Ovary (tissue), 9 donors: ENCODE measurements around the gene CORO6. TPM values are rescaled to one million over a fixed set of nuclear protein-coding genes. Genes with fewer than 3 reads are reported as not detected.

ENCODE experiments used
- DNase-seq, 5 donors: peaks; one replicate each; pipeline ENCODE4 v3.0.0-alpha.2; 2019 to 2020
- H3K27ac ChIP-seq, 2 donors: fragments of 200-600 bp; one replicate each; pipeline versions ENCODE4 v1.5.1 to v1.8.0; 2019 to 2022
- H3K27me3 ChIP-seq: fragments of 200-600 bp; one replicate; pipeline ENCODE4 v1.8.0; 2022
- H3K36me3 ChIP-seq: fragments of 200-600 bp; sonication (generic); one replicate; pipeline ENCODE4 v1.5.1; 2019
- H3K4me1 ChIP-seq: one replicate; pipeline ENCODE4 v1.8.1; 2013; ENCODE audit warnings: mild to moderate bottlenecking, moderate library complexity; ENCODE audit not compliant: insufficient read depth
- H3K4me3 ChIP-seq: fragments of 200-600 bp; sonication (generic); one replicate; pipeline ENCODE4 v1.5.1; 2017
- H3K9me3 ChIP-seq, 2 donors: fragments of 200-600 bp in 1 of 2; sonication (generic) in 1 of 2; one replicate each; pipeline versions ENCODE4 v1.5.1 to v1.8.1; 2013 to 2019; ENCODE audit warnings: mild to moderate bottlenecking in 1 of 2, moderate library complexity in 1 of 2
- CTCF ChIP-seq, 3 donors: fragments of 450-650 bp in 2 of 3; fragments of 200-600 bp in 1 of 3; IDR thresholded peaks; one replicate each; pipeline versions ENCODE4 v1.5.1 to v1.8.0; 2016 to 2022; ENCODE audit warnings: antibody characterized with exemption in 3 of 3, mild to moderate bottlenecking in 1 of 3
- EP300 ChIP-seq: sonication (generic); formaldehyde crosslinking; IDR thresholded peaks from one replicate; pipeline ENCODE4 v1.6.1; 2017; ENCODE audit warnings: antibody characterized with exemption
- POLR2A ChIP-seq: fragments of 450-650 bp; IDR thresholded peaks from one replicate; pipeline ENCODE4 v1.6.1; 2017; ENCODE audit warnings: antibody characterized with exemption, mild to moderate bottlenecking, moderate library complexity
- WGBS, 3 donors: extraction: QIAGEN DNeasy Blood & Tissue Kit in 1 of 3; methylation state at CpG; one replicate each; pipeline versions ENCODE4 v1.1.5 to v1.1.7; 2013 to 2017; 5-methylcytosine and 5-hydroxymethylcytosine counted together
- intact Hi-C, 4 donors: fragments of 100-400 bp; cut with DNase I; formaldehyde crosslinking; loops; one replicate each; pipeline versions ENCODE4 v1.11.0 to v1.15.1; 2022 to 2023
- polyA plus RNA-seq, 2 donors: library from polyadenylated mRNA; stranded (reverse); fragments of 200-250 nt in 1 of 2; fragments of 350-450 nt in 1 of 2; fragmentation: Illumina TruSeq in 1 of 2; extraction: RNeasy Lipid Tissue Mini Kit (QIAGEN cat#74804) in 1 of 2; gene quantifications; one replicate each; pipeline ENCODE4 v1.2.3, GENCODE V29; 2013 to 2014
- small RNA-seq: library from RNA; depleted of rRNA; stranded (forward); fragments of <200 nt; gene quantifications from one replicate; pipeline ENCODE3, GENCODE V24; 2016
- total RNA-seq, 7 donors: library from RNA; depleted of rRNA in 2 of 7; stranded (reverse); fragments of >200 nt in 2 of 7; fragmentation: NEBNext Ultra II Directional in 3 of 7; extraction: Animal tissue kit (Norgen Biotek cat#: 25700) in 3 of 7; gene quantifications; one replicate each; pipeline versions ENCODE4 v1.1.0 to v1.2.4, GENCODE V29; 2016 to 2023
- donor health status: DM: no; HTN: no; CAD: no; lungs with moderate emphysema.
- donor health status: DM: no; HTN: no; CAD: no.
- donor health status: Bipolar disorder and iron deficiency.
- donor health status: DM: yes; HTN: yes; CAD: no.
- donor health status: DM: no; HTN: no; CAD: no.
- donor health status: DM: yes; HTN: yes; CAD: no.

Gene CORO6
- total and polyA plus RNA-seq, 9 donors, result 1.2 to 9.0 (median 3.5) TPM

GRCh38 chr17:29565643-29566472, 56.9 kb downstream of the CORO6 start:
- WGBS, 3 donors, result 33 to 55% (median 41%) methylated on average over 19 to 55 of the region's 55 CpGs
- peak in 3 of 5 donors; percentile 11 to 44 (median 18) for DNase-seq
- no peak for TF ChIP-seq POLR2A
- TF ChIP-seq CTCF (IDR thresholded peaks at IDR 0.05), result no peak
- no peak for TF ChIP-seq EP300
- intact Hi-C loops, result no loop called here
- Histone ChIP-seq H3K4me3 (peak overlapping the region; percentile 63), H3K27ac (no peak overlapping the region), H3K9me3 (no peaks in the 10 kb centered on the region), H3K36me3 (no peaks in the 10 kb centered on the region), H3K4me1 (peaks cover 6% of the 10 kb centered on the region), H3K27me3 (no peaks in the 10 kb centered on the region)

Small RNAs within 50 kb of the gene (small RNA-seq; reads per million reads assigned to genes)
- not detected for gene RNU6-920P

Other genes with a start within 250 kb of the CORO6 start
- gene TAOK1, start 232.5 kb downstream of the CORO6 start, total RNA-seq, result 10 to 100 TPM; 38.4 to 66.5 (median 56.7) TPM
- 10 to 100 TPM in 1 of 2 donors, 1 to 10 TPM in 1; 8.7 to 19.4 TPM for gene TAOK1, start 232.5 kb downstream of the CORO6 start, polyA plus RNA-seq
- gene ABHD15, start 55.9 kb downstream of the CORO6 start, total RNA-seq, result 1 to 10 TPM; 4.2 to 7.6 (median 4.8) TPM
- gene ABHD15, start 55.9 kb downstream of the CORO6 start, polyA plus RNA-seq, result 1 to 10 TPM; 3.0 to 8.7 TPM
- 10 to 100 TPM; 30.4 to 49.5 (median 41.3) TPM for gene TP53I13, start 54.2 kb downstream of the CORO6 start, total RNA-seq
- gene TP53I13, start 54.2 kb downstream of the CORO6 start, polyA plus RNA-seq, result 10 to 100 TPM in 1 of 2 donors, 1 to 10 TPM in 1; 2.2 to 44.7 TPM
- gene GIT1, start 33.3 kb downstream of the CORO6 start, total RNA-seq, result 10 to 100 TPM; 18.0 to 51.8 (median 39.2) TPM
- 10 to 100 TPM; 20.3 to 27.0 TPM for gene GIT1, start 33.3 kb downstream of the CORO6 start, polyA plus RNA-seq
- 10 to 100 TPM; 10.5 to 23.4 (median 14.7) TPM for gene ANKRD13B, start 29.8 kb downstream of the CORO6 start, total RNA-seq
- 10 to 100 TPM in 1 of 2 donors, 1 to 10 TPM in 1; 3.6 to 11.4 TPM for gene ANKRD13B, start 29.8 kb downstream of the CORO6 start, polyA plus RNA-seq